Activated CD4-positive, alpha-beta T cell treated with anti-CD3 and anti-CD28 coated beads, Interleukin-2, amount 50 U/mL, for 1 hour (primary cell): Measurements from ENCODE around the gene CTNNBL1.
"Not testable (repeated sequence)": the region's sequence is repeated elsewhere in the genome, so short reads cannot be mapped to it uniquely, and the experiment has no call there.

Experiments
- DNase-seq: peaks from one replicate; pipeline ENCODE4 v3.0.0-alpha.2; 2020

CTNNBL1 gene

GRCh38 chr20:37823296-37823980, 129.6 kb downstream of the CTNNBL1 start:
- DNase-seq = no peak

- no peak for DNase-seq
These were observed 133.8 kb downstream of the CTNNBL1 start for GRCh38 chr20:37827605-37828004.

GRCh38 chr20:37828684-37829083, 134.9 kb downstream of the CTNNBL1 start:
- no peak for DNase-seq

- no peak for DNase-seq
These were observed 135.3 kb downstream of the CTNNBL1 start for GRCh38 chr20:37829128-37829527.

- no peak for DNase-seq
These were observed 139.5 kb downstream of the CTNNBL1 start for GRCh38 chr20:37833221-37833896.

GRCh38 chr20:37836926-37837325, 143.1 kb downstream of the CTNNBL1 start:
- no peak for DNase-seq

- DNase-seq = no peak
These were observed 144.1 kb downstream of the CTNNBL1 start for GRCh38 chr20:37837924-37838323.

- no peak for DNase-seq
These were observed 145.1 kb downstream of the CTNNBL1 start for GRCh38 chr20:37838769-37839431.

GRCh38 chr20:37839432-37839827, 145.6 kb downstream of the CTNNBL1 start:
- DNase-seq = no peak

GRCh38 chr20:37839955-37840354, 146.1 kb downstream of the CTNNBL1 start:
- no peak for DNase-seq

GRCh38 chr20:37841389-37841788, 147.6 kb downstream of the CTNNBL1 start:
- DNase-seq = no peak

- DNase-seq = no peak
These were observed 148.1 kb downstream of the CTNNBL1 start for GRCh38 chr20:37841971-37842370.

- DNase-seq = no peak
These were observed 151.4 kb downstream of the CTNNBL1 start for GRCh38 chr20:37845241-37845681.

GRCh38 chr20:37845878-37846277, 152.0 kb downstream of the CTNNBL1 start:
- no peak for DNase-seq

GRCh38 chr20:37846573-37846972, 152.7 kb downstream of the CTNNBL1 start:
- no peak for DNase-seq

- no peak for DNase-seq
These were observed 154.9 kb downstream of the CTNNBL1 start for GRCh38 chr20:37848706-37849105.

- DNase-seq = no peak
These were observed 155.3 kb downstream of the CTNNBL1 start for GRCh38 chr20:37849156-37849555.

GRCh38 chr20:37849566-37849965, 155.7 kb downstream of the CTNNBL1 start:
- DNase-seq = no peak

GRCh38 chr20:37850036-37850592, 156.3 kb downstream of the CTNNBL1 start:
- DNase-seq = no peak

GRCh38 chr20:37850724-37851355, 157.0 kb downstream of the CTNNBL1 start:
- no peak for DNase-seq

GRCh38 chr20:37852666-37853065, 158.8 kb downstream of the CTNNBL1 start:
- no peak for DNase-seq

- DNase-seq = no peak
These were observed 160.1 kb downstream of the CTNNBL1 start for GRCh38 chr20:37853823-37854375.

- not testable (repeated sequence) for DNase-seq
These were observed 162.2 kb downstream of the CTNNBL1 start for GRCh38 chr20:37856034-37856433.
